HEK293 (cell line): ENCODE data around the gene ODAD3.
"Not testable (repeated sequence)": the region's sequence is repeated elsewhere in the genome, so short reads cannot be mapped to it uniquely, and the experiment has no call there.

Experiments
- CTCF ChIA-PET: fragments of 350-600 bp; formaldehyde crosslinking; extraction: SDS; loops from one replicate; lab custom pipeline; 2021; ENCODE audit warnings: antibody characterized with exemption; lab: Yijun Ruan, JAX
- POLR2A ChIA-PET: fragments of 300-600 bp; formaldehyde crosslinking; extraction: SDS; loops from one replicate; lab custom pipeline; 2020; ENCODE audit warnings: antibody characterized with exemption, inconsistent platforms; lab: Yijun Ruan, JAX
- H3K27ac ChIP-seq: fragments of 200-500 bp; sonication (Bioruptor generic); 2 replicates; pipeline ENCODE4 v1.5.1; 2014; ENCODE audit warnings: low read depth, low read length, control low read depth, inconsistent platforms; ENCODE audit errors: extremely low read depth
- H3K36me3 ChIP-seq, 2 experiments: fragments of 200-500 bp in 1 of 2; sonication (Bioruptor generic) in 1 of 2; 1 replicate in 1 of 2; 2 replicates in 1 of 2; pipeline ENCODE4 v1.5.1; 2014 to 2017; ENCODE audit warnings: inconsistent platforms in 2 of 2, low read length in 2 of 2; ENCODE audit not compliant: control insufficient read depth in 2 of 2, insufficient read depth in 1 of 2
- H3K4me1 ChIP-seq: fragments of 200-500 bp; sonication (Bioruptor generic); 2 replicates; pipeline ENCODE4 v1.5.1; 2014; ENCODE audit warnings: mild to moderate bottlenecking, low read length, inconsistent platforms; ENCODE audit not compliant: control insufficient read depth, insufficient read depth
- H3K4me3 ChIP-seq: 2 replicates; pipeline ENCODE4 v1.5.1; 2011; ENCODE audit warnings: low read depth, mild to moderate bottlenecking, control low read depth, low read length, moderate library complexity
- H3K9me3 ChIP-seq: fragments of 200-500 bp; sonication (Bioruptor generic); 2 replicates; pipeline ENCODE4 v1.5.1; 2014; ENCODE audit warnings: low read depth, low read length, inconsistent platforms; ENCODE audit not compliant: control insufficient read depth, insufficient read depth
- GLI4 ChIP-seq: fragments of 450-650 bp; formaldehyde crosslinking; IDR thresholded peaks from 2 replicates; pipeline ENCODE4 v1.5.1; 2016; ENCODE audit warnings: missing biosample characterization, missing genetic modification characterization
- KLF1 ChIP-seq: fragments of 450-650 bp; formaldehyde crosslinking; IDR thresholded peaks from 2 replicates; pipeline ENCODE4 v1.5.1; 2016; ENCODE audit warnings: missing biosample characterization, missing genetic modification characterization
- PATZ1 ChIP-seq: fragments of 450-650 bp; formaldehyde crosslinking; IDR thresholded peaks from 2 replicates; pipeline ENCODE4 v1.5.1; 2016; ENCODE audit warnings: missing biosample characterization, missing genetic modification characterization
- SP2 ChIP-seq: fragments of 450-650 bp; formaldehyde crosslinking; IDR thresholded peaks from 2 replicates; pipeline ENCODE4 v1.5.1; 2016; ENCODE audit warnings: missing biosample characterization, missing genetic modification characterization
- SP3 ChIP-seq: fragments of 450-650 bp; formaldehyde crosslinking; IDR thresholded peaks from 2 replicates; pipeline ENCODE4 v1.5.1; 2016; ENCODE audit warnings: missing biosample characterization, missing genetic modification characterization
- ZBTB11 ChIP-seq: fragments of 450-650 bp; formaldehyde crosslinking; conservative IDR thresholded peaks from 2 replicates; pipeline ENCODE4 v1.5.1; 2016; ENCODE audit warnings: low read depth, missing biosample characterization, missing genetic modification characterization
- ZFHX2 ChIP-seq: fragments of 450-650 bp; formaldehyde crosslinking; conservative IDR thresholded peaks from 2 replicates; pipeline ENCODE4 v1.5.1; 2016; ENCODE audit warnings: missing biosample characterization, missing genetic modification characterization
- ZNF121 ChIP-seq: fragments of 450-650 bp; formaldehyde crosslinking; IDR thresholded peaks from 2 replicates; pipeline ENCODE4 v1.5.1; 2016; ENCODE audit warnings: missing biosample characterization, missing genetic modification characterization
- ZNF157 ChIP-seq: fragments of 450-650 bp; formaldehyde crosslinking; IDR thresholded peaks from 2 replicates; pipeline ENCODE4 v1.5.1; 2016; ENCODE audit warnings: missing biosample characterization, missing genetic modification characterization
- ZNF19 ChIP-seq: fragments of 450-650 bp; formaldehyde crosslinking; IDR thresholded peaks from 2 replicates; pipeline ENCODE4; 2016; ENCODE audit warnings: missing biosample characterization, missing genetic modification characterization, low read depth
- ZNF221 ChIP-seq: fragments of 450-650 bp; formaldehyde crosslinking; IDR thresholded peaks from 2 replicates; pipeline ENCODE4 v1.5.1; 2017; ENCODE audit warnings: missing biosample characterization, missing genetic modification characterization, borderline replicate concordance
- ZNF23 ChIP-seq: fragments of 450-650 bp; formaldehyde crosslinking; IDR thresholded peaks from 2 replicates; pipeline ENCODE4 v1.5.1; 2016; ENCODE audit warnings: missing biosample characterization, missing genetic modification characterization, borderline replicate concordance
- ZNF335 ChIP-seq: fragments of 450-650 bp; formaldehyde crosslinking; conservative IDR thresholded peaks from 2 replicates; pipeline ENCODE4 v1.5.1; 2016; ENCODE audit warnings: missing biosample characterization, missing genetic modification characterization
- ZNF341 ChIP-seq: fragments of 450-650 bp; formaldehyde crosslinking; IDR thresholded peaks from 2 replicates; pipeline ENCODE4; 2016; ENCODE audit warnings: low read depth, missing biosample characterization, missing genetic modification characterization

The ODAD3 gene

GRCh38 chr19:11434703-11435056 lies 241 bp downstream of the ODAD3 start:
- TF ChIP-seq ZNF19 (no peak), ZNF341 (tag by site-specific recombination) (0 out of 2 replicates have a peak, but pooled peaks have one; percentile 22), KLF1 (tag by site-specific recombination) (0 out of 2 replicates have a peak, but pooled peaks have one; percentile 27), ZNF221 (tag by site-specific recombination) (no peak), ZNF335 (peak; percentile 92)
- Histone ChIP-seq H3K36me3 (peaks cover 17 to 28% of the 10 kb centered on the region in 2 experiments; a peak in 2 of 3 replicates), H3K27ac (no peak overlapping the region), H3K9me3 (no peaks in the 10 kb centered on the region), H3K4me3 (peak overlapping the region; percentile 44), H3K4me1 (0 out of 2 replicates have a peak, but pooled peaks cover 4% of the 10 kb centered on the region)
- CTCF ChIA-PET: interaction anchor here (0.6 to 4.3 kb wide), 15 partner anchors 8 to 146 kb away, joined by 3 to 66 read pairs (median 5); partner anchors contain the start of gene EPOR
- POLR2A ChIA-PET: interaction anchor here (0.6 to 2.3 kb wide), 10 partner anchors 11 to 141 kb away, joined by 3 to 27 read pairs (median 3); partner anchors contain the start of genes CCDC159, EPOR, SWSAP1 and TMEM205

GRCh38 chr19:11433526-11433925 lies 1.4 kb downstream of the ODAD3 start:
- H3K4me3 ChIP-seq, H3K9me3 ChIP-seq, H3K4me1 ChIP-seq, H3K27ac ChIP-seq, POLR2A ChIA-PET: not testable (repeated sequence)
- TF ChIP-seq ZNF121 (tag by site-specific recombination): peak; percentile 89
- CTCF ChIA-PET: interaction anchor here (0.7 to 4.3 kb wide), 2 partner anchors 12 to 51 kb away, joined by 4 to 66 read pairs; partner anchors contain the start of gene EPOR
- peaks cover 6 to 21% of the 10 kb centered on the region in 2 experiments; a peak in 2 of 3 replicates for H3K36me3 ChIP-seq

GRCh38 chr19:11426656-11427055 lies 8.3 kb downstream of the ODAD3 start:
- H3K36me3 ChIP-seq: no peaks in the 10 kb centered on the region
- ChIA-PET CTCF (interaction anchor here (1.1 kb wide), 1 partner anchor 8 kb away, joined by 4 read pairs; the partner anchor contains the start of genes ODAD3 and PRKCSH), POLR2A (interaction anchor here (0.6 kb wide), 2 partner anchors 9 to 43 kb away, joined by 6 read pairs; partner anchors contain the start of gene EPOR)
- no peaks in the 10 kb centered on the region for H3K4me1 ChIP-seq
- H3K4me3 ChIP-seq: no peak overlapping the region
- H3K27ac ChIP-seq: no peak overlapping the region
- H3K9me3 ChIP-seq: no peaks in the 10 kb centered on the region
- no peak for TF ChIP-seq GLI4
- TF ChIP-seq ZFHX2 (tag by site-specific recombination): 0 out of 2 replicates have a peak, but pooled peaks have one; percentile 8

GRCh38 chr19:11425719-11426457 lies 9.0 kb downstream of the ODAD3 start:
- H3K27ac ChIP-seq: no peak overlapping the region
- ChIA-PET POLR2A (no interaction called here), CTCF (interaction anchor here (1.1 kb wide), 1 partner anchor 9 kb away, joined by 4 read pairs; the partner anchor contains the start of genes ODAD3 and PRKCSH)
- no peaks in the 10 kb centered on the region for H3K9me3 ChIP-seq
- no peaks in the 10 kb centered on the region for H3K36me3 ChIP-seq
- H3K4me1 ChIP-seq: no peaks in the 10 kb centered on the region
- no peak overlapping the region for H3K4me3 ChIP-seq
- no peak for TF ChIP-seq ZBTB11 (tag by site-specific recombination)
- 0 out of 2 replicates have a peak, but pooled peaks have one; percentile 23 for TF ChIP-seq KLF1 (tag by site-specific recombination)
- 0 out of 2 replicates have a peak, but pooled peaks have one; percentile 25 for TF ChIP-seq SP2 (tag by site-specific recombination)
- 0 out of 2 replicates have a peak, but pooled peaks have one; percentile 31 for TF ChIP-seq SP3 (tag by site-specific recombination)
- TF ChIP-seq ZNF23 (tag by site-specific recombination): no peak
- TF ChIP-seq ZNF335: no peak
- TF ChIP-seq PATZ1 (tag by site-specific recombination): peak; percentile 43; the same call in 1 of the 2 replicates
- TF ChIP-seq ZNF157 (tag by site-specific recombination): no peak
